ENCODE results near the gene HSPA9. TPM values are rescaled to one million over a fixed set of nuclear protein-coding genes. Genes with fewer than 3 reads are reported as not detected.

The HSPA9 gene
- polyA plus RNA-seq, 3 donors: 67.8 to 82.4 (median 81.8) TPM

GRCh38 chr5:138553437-138554095 is 21.6 kb downstream of the HSPA9 start:
- peak overlapping the region in 4 of 7 donors; percentile 7 to 85 (median 62) for H3K27ac Mint-ChIP-seq
- Histone ChIP-seq H3K27ac (ENCODE audit: low read depth in 1 of 2, low read length in 2 of 2) (peak overlapping the region in 1 of 2 donors; percentile 6), H3K9me3 (replicated peaks in 1 of 2; ENCODE audit: control insufficient read depth in 1 of 2, insufficient read depth in 1 of 2, low read length in 2 of 2) (no peaks in the 10 kb centered on the region), H3K36me3 (replicated peaks in 1 of 2; ENCODE audit: control insufficient read depth in 1 of 2, insufficient read depth in 2 of 2, low read length in 2 of 2) (peaks cover 49 to 54% of the 10 kb centered on the region in 2 donors), H3K4me3 (replicated peaks in 1 of 3; ENCODE audit: low read depth in 2 of 3, low read length in 3 of 3) (no peak overlapping the region), H4K20me1 (ENCODE audit: insufficient read depth, low read length) (peaks cover 37% of the 10 kb centered on the region), H3K4me2 (replicated peaks; ENCODE audit: extremely low read depth, low read length, poor library complexity, severe bottlenecking) (no peak overlapping the region), H3K9ac (ENCODE audit: insufficient read depth, low read length, poor library complexity, severe bottlenecking) (no peak overlapping the region), H3K4me1 (ENCODE audit: control insufficient read depth in 1 of 2, insufficient read depth in 2 of 2, low read length in 2 of 2) (no peaks in the 10 kb centered on the region), H3K79me2 (ENCODE audit: insufficient read depth, low read length) (peaks cover 10% of the 10 kb centered on the region), H3K27me3 (ENCODE audit: control insufficient read depth in 2 of 2, insufficient read depth in 2 of 2, low read length in 2 of 2) (no peaks in the 10 kb centered on the region), H2AFZ (ENCODE audit: insufficient read depth, low read depth, low read length, poor library complexity, severe bottlenecking) (no peak overlapping the region)
- intact Hi-C loops (cut with micrococcal nuclease): no loop called here
- no peaks in the 10 kb centered on the region for H3K4me1 Mint-ChIP-seq
- H3K27me3 Mint-ChIP-seq (ENCODE audit: low read depth in 3 of 3): peaks cover 0 to 1% (median 0%) of the 10 kb centered on the region in 3 donors
- H3K9me3 Mint-ChIP-seq: no peaks in the 10 kb centered on the region
- no peak overlapping the region for H3K4me3 Mint-ChIP-seq
- no peak for DNase-seq
- TF ChIP-seq CTCF (IDR thresholded peaks at IDR 0.05): no peak
- WGBS (ENCODE audit: insufficient coverage): no CpG with 5 or more reads among the region's 5 CpGs
- peaks cover 48 to 73% of the 10 kb centered on the region in 2 donors for H3K36me3 Mint-ChIP-seq

- no peak overlapping the region for H2AFZ ChIP-seq (ENCODE audit: insufficient read depth, low read depth, low read length, poor library complexity, severe bottlenecking)
- no peak overlapping the region for H3K4me3 ChIP-seq (replicated peaks in 1 of 3; ENCODE audit: low read depth in 2 of 3, low read length in 3 of 3)
- Mint-ChIP-seq H3K9me3 (no peaks in the 10 kb centered on the region), H3K27ac (peak overlapping the region in 2 of 7 donors; percentile 41 to 42), H3K27me3 (ENCODE audit: low read depth in 3 of 3) (peaks cover 0 to 1% (median 0%) of the 10 kb centered on the region in 3 donors), H3K4me1 (peaks cover 6% of the 10 kb centered on the region), H3K36me3 (peaks cover 39 to 67% of the 10 kb centered on the region in 2 donors), H3K4me3 (no peak overlapping the region)
- H3K79me2 ChIP-seq (ENCODE audit: insufficient read depth, low read length): peaks cover 19% of the 10 kb centered on the region
- intact Hi-C loops (cut with micrococcal nuclease): no loop called here
- WGBS (ENCODE audit: insufficient coverage): 80% methylated on average over 2 of the region's 4 CpGs
- H3K36me3 ChIP-seq (replicated peaks in 1 of 2; ENCODE audit: control insufficient read depth in 1 of 2, insufficient read depth in 2 of 2, low read length in 2 of 2): peaks cover 39 to 45% of the 10 kb centered on the region in 2 donors
- no peaks in the 10 kb centered on the region for H3K4me1 ChIP-seq (ENCODE audit: control insufficient read depth in 1 of 2, insufficient read depth in 2 of 2, low read length in 2 of 2)
- no peak overlapping the region for H3K4me2 ChIP-seq (replicated peaks; ENCODE audit: extremely low read depth, low read length, poor library complexity, severe bottlenecking)
- H3K9ac ChIP-seq (ENCODE audit: insufficient read depth, low read length, poor library complexity, severe bottlenecking): no peak overlapping the region
- no peaks in the 10 kb centered on the region for H3K9me3 ChIP-seq (replicated peaks in 1 of 2; ENCODE audit: control insufficient read depth in 1 of 2, insufficient read depth in 1 of 2, low read length in 2 of 2)
- DNase-seq: no peak
- no peak for TF ChIP-seq CTCF (IDR thresholded peaks at IDR 0.05)
- H3K27me3 ChIP-seq (ENCODE audit: control insufficient read depth in 2 of 2, insufficient read depth in 2 of 2, low read length in 2 of 2): no peaks in the 10 kb centered on the region
- peaks cover 37% of the 10 kb centered on the region for H4K20me1 ChIP-seq (ENCODE audit: insufficient read depth, low read length)
- H3K27ac ChIP-seq (ENCODE audit: low read depth in 1 of 2, low read length in 2 of 2): no peak overlapping the region
These were observed 22.5 kb downstream of the HSPA9 start for GRCh38 chr5:138552657-138553056.
